ENCODE data around the gene ZBTB7C. TPM values are rescaled to one million over a fixed set of nuclear protein-coding genes. Genes with fewer than 3 reads are reported as not detected.

Gene ZBTB7C
- total and polyA plus RNA-seq, 2 of the 4 experiments (the other 2 are of a cell fraction) = not detected

- Histone ChIP-seq H3K4me1 (ENCODE audit: control insufficient read depth, insufficient read depth, low read length) (no peaks in the 10 kb centered on the region), H3K27me3 (ENCODE audit: control insufficient read depth, insufficient read depth, low read length) (peaks cover 3% of the 10 kb centered on the region), H3K14ac (replicated peaks; ENCODE audit: low read depth, low read length) (no peak overlapping the region), H4K8ac (ENCODE audit: low read depth in 2 of 2, low read length in 2 of 2) (no peak overlapping the region), H2AK5ac (ENCODE audit: low read depth, low read length) (no peak overlapping the region), H4K20me1 (ENCODE audit: insufficient read depth, low read length) (no peaks in the 10 kb centered on the region), H3K79me1 (ENCODE audit: low read depth in 1 of 2, low read length in 2 of 2) (no peaks in the 10 kb centered on the region), H2AK9ac (replicated peaks; ENCODE audit: low read depth, low read length, poor library complexity) (no peak overlapping the region), H2BK120ac (ENCODE audit: low read depth, low read length) (no peak overlapping the region), H3K36me3 (ENCODE audit: control insufficient read depth, insufficient read depth, low read length) (no peaks in the 10 kb centered on the region), H3K9me3 (ENCODE audit: control insufficient read depth, insufficient read depth, low read length) (no peaks in the 10 kb centered on the region), H2BK20ac (ENCODE audit: low read depth, low read length) (no peak overlapping the region), H3K18ac (ENCODE audit: low read depth, low read length) (no peak overlapping the region), H2BK15ac (ENCODE audit: low read depth, low read length) (no peak overlapping the region), H3K4me3 (ENCODE audit: insufficient read depth, low read depth, low read length) (no peak overlapping the region), H3K23ac (ENCODE audit: low read depth, low read length) (no peak overlapping the region), H3K27ac (ENCODE audit: insufficient read depth, low read length) (no peak overlapping the region), H3K4me2 (ENCODE audit: low read depth, low read length) (no peak overlapping the region), H3K9me1 (ENCODE audit: insufficient read depth, low read length) (no peaks in the 10 kb centered on the region), H4K5ac (ENCODE audit: low read depth, low read length) (no peak overlapping the region), H3K9ac (ENCODE audit: low read depth, low read length) (no peak overlapping the region), H3K56ac (ENCODE audit: extremely low read depth, insufficient read depth, low read length) (no peak overlapping the region), H4K91ac (ENCODE audit: insufficient read depth, low read depth, low read length) (no peak overlapping the region), H2AFZ (replicated peaks; ENCODE audit: low read length, poor library complexity) (no peak overlapping the region), H3K4ac (ENCODE audit: low read depth, low read length) (no peak overlapping the region), H2BK5ac (ENCODE audit: low read depth, low read length, poor library complexity, severe bottlenecking) (no peak overlapping the region)
- no peak for DNase-seq
- BruUV-seq (replicated peaks) = no TSS peak
- no peak for TF ChIP-seq CEBPB (IDR thresholded peaks at IDR 0.05; ENCODE audit: low read depth, low read length)
- TF ChIP-seq CHD1 (IDR thresholded peaks at IDR 0.05; ENCODE audit: low read depth, low read length) = no peak
- no peak for TF ChIP-seq FOS (IDR thresholded peaks at IDR 0.05; ENCODE audit: low read depth, low read length)
- no peak for TF ChIP-seq MXI1 (IDR thresholded peaks at IDR 0.05; ENCODE audit: borderline replicate concordance, low read depth, low read length)
- no peak for TF ChIP-seq RCOR1 (IDR thresholded peaks at IDR 0.05; ENCODE audit: insufficient replicate concordance, low read length)
- no peak for TF ChIP-seq CTCF (conservative IDR thresholded peaks at IDR 0.05; ENCODE audit: low read depth, low read length)
- no peak for TF ChIP-seq MAFK (IDR thresholded peaks at IDR 0.05; ENCODE audit: low read depth, low read length)
- no peak for TF ChIP-seq POLR2A (IDR thresholded peaks at IDR 0.05; ENCODE audit: low read depth, low read length)
- no peak for TF ChIP-seq BHLHE40 (IDR thresholded peaks at IDR 0.05; ENCODE audit: low read depth, low read length)
- TF ChIP-seq MAZ (IDR thresholded peaks at IDR 0.05; ENCODE audit: borderline replicate concordance, low read depth, low read length) = no peak
- no peak for TF ChIP-seq SMC3 (IDR thresholded peaks at IDR 0.05; ENCODE audit: low read depth, low read length)
- no peak for TF ChIP-seq ELK1 (IDR thresholded peaks at IDR 0.05; ENCODE audit: borderline replicate concordance, low read depth, low read length)
- TF ChIP-seq NFE2L2 (IDR thresholded peaks at IDR 0.05; ENCODE audit: low read depth, low read length) = no peak
- no peak for TF ChIP-seq USF2 (IDR thresholded peaks at IDR 0.05; ENCODE audit: low read depth, low read length)
- TF ChIP-seq RAD21 (IDR thresholded peaks at IDR 0.05; ENCODE audit: low read length) = no peak
- TF ChIP-seq RFX5 (IDR thresholded peaks at IDR 0.05; ENCODE audit: low read depth, low read length) = no peak
- in situ Hi-C loops (cut with MboI; ENCODE audit: low sequenced_read_pairs) (no loop called here), intact Hi-C loops (cut with micrococcal nuclease) (no loop called here), dilution Hi-C loops (cut with HindIII; ENCODE audit: low sequenced_read_pairs, unreplicated experiment) (no loop called here)
- CTCF ChIA-PET = no interaction called here
- WGBS, 2 experiments (ENCODE audit: extremely low coverage in 2 of 2, insufficient read length in 1 of 2) = no CpG with 5 or more reads among the region's 8 CpGs
- ATAC-seq (ENCODE audit: low read depth) = no peak
- POLR2A ChIA-PET (ENCODE audit: unreplicated experiment) = no interaction called here
Measured at GRCh38 chr18:48100165-48100575, 309.0 kb downstream of the ZBTB7C start.
